ENCODE data around the gene PPP1R9B.

- no peak for TF ChIP-seq POLR2A (IDR thresholded peaks at IDR 0.05)
- TF ChIP-seq, protein P1, sequence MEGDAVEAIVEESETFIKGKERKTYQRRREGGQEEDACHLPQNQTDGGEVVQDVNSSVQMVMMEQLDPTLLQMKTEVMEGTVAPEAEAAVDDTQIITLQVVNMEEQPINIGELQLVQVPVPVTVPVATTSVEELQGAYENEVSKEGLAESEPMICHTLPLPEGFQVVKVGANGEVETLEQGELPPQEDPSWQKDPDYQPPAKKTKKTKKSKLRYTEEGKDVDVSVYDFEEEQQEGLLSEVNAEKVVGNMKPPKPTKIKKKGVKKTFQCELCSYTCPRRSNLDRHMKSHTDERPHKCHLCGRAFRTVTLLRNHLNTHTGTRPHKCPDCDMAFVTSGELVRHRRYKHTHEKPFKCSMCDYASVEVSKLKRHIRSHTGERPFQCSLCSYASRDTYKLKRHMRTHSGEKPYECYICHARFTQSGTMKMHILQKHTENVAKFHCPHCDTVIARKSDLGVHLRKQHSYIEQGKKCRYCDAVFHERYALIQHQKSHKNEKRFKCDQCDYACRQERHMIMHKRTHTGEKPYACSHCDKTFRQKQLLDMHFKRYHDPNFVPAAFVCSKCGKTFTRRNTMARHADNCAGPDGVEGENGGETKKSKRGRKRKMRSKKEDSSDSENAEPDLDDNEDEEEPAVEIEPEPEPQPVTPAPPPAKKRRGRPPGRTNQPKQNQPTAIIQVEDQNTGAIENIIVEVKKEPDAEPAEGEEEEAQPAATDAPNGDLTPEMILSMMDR (IDR thresholded peaks at IDR 0.05), result no peak
- TF ChIP-seq POLR2AphosphoS5 (IDR thresholded peaks at IDR 0.05), result no peak
Measured at GRCh38 chr17:50129728-50130558, 20.5 kb downstream of the PPP1R9B start, which contains the start of gene SAMD14.

Measured in breast epithelium (tissue), 3 donors.